ENCODE data around the gene CCDC33. TPM values are rescaled to one million over a fixed set of nuclear protein-coding genes. Genes with fewer than 3 reads are reported as not detected.
A peak's percentile ranks its signal among the peaks of the same experiment; 100 is the strongest.

The CCDC33 gene
- total RNA-seq, 1 experiment from 2014 or later, result 10.6 TPM

- ChIA-PET POLR2A (interaction anchor here (0.9 to 1.1 kb wide), 2 partner anchors 26 to 56 kb away, joined by 3 to 4 read pairs; no protein-coding TSS in a partner anchor), CTCF (interaction anchor here (1.2 to 3.8 kb wide), 14 partner anchors 10 to 211 kb away, joined by 4 to 41 read pairs (median 6); partner anchors contain the start of gene STRA6)
- peaks cover 17% of the 10 kb centered on the region for H3K4me1 Mint-ChIP-seq
- no peak overlapping the region for H3K27ac Mint-ChIP-seq
- ATAC-seq, result peak; percentile 65
- H3K9me3 Mint-ChIP-seq, result no peaks in the 10 kb centered on the region
- peak; percentile 86 for DNase-seq (ENCODE audit: low spot score)
- no peaks in the 10 kb centered on the region for H3K36me3 Mint-ChIP-seq
- no peak overlapping the region for H3K4me3 Mint-ChIP-seq
- H3K27me3 Mint-ChIP-seq (ENCODE audit: low read depth), result peaks cover 4% of the 10 kb centered on the region; the same call in 1 of the 2 replicates
- TF ChIP-seq ESRRA (CRISPR knock-in tag; IDR thresholded peaks at IDR 0.05; ENCODE audit: borderline replicate concordance) (peak; percentile 58; the same call in 1 of the 2 replicates), ZNF219 (CRISPR knock-in tag; IDR thresholded peaks at IDR 0.05; ENCODE audit: borderline replicate concordance) (0 out of 2 replicates have a peak, but pooled peaks have one; percentile 34), STAT6 (CRISPR knock-in tag; conservative IDR thresholded peaks at IDR 0.05; ENCODE audit: low read depth) (no peak), FOXP4 (CRISPR knock-in tag; IDR thresholded peaks at IDR 0.05) (peak; percentile 86; the same call in 1 of the 2 replicates), ATF2 (CRISPR knock-in tag; IDR thresholded peaks at IDR 0.05; ENCODE audit: borderline replicate concordance, low read depth) (no peak), TEAD4 (CRISPR knock-in tag; IDR thresholded peaks at IDR 0.05) (peak; percentile 74; the same call in 1 of the 2 replicates), NFE2L1 (CRISPR knock-in tag; IDR thresholded peaks at IDR 0.05) (peak; percentile 80), ZMAT4 (CRISPR knock-in tag; IDR thresholded peaks at IDR 0.05) (no peak), ZNF671 (CRISPR knock-in tag; IDR thresholded peaks at IDR 0.05) (no peak), NFYB (CRISPR knock-in tag; conservative IDR thresholded peaks at IDR 0.05; ENCODE audit: low read depth) (peak; percentile 19; the same call in 1 of the 2 replicates), ZNF232 (CRISPR knock-in tag; IDR thresholded peaks at IDR 0.05) (0 out of 2 replicates have a peak, but pooled peaks have one; percentile 81), TCF7 (CRISPR knock-in tag; IDR thresholded peaks at IDR 0.05; ENCODE audit: low read depth) (0 out of 2 replicates have a peak, but pooled peaks have one; percentile 31), ZNF317 (CRISPR knock-in tag; IDR thresholded peaks at IDR 0.05; ENCODE audit: borderline replicate concordance, low read depth) (0 out of 2 replicates have a peak, but pooled peaks have one; percentile 34), ZNF121 (CRISPR knock-in tag; IDR thresholded peaks at IDR 0.05) (no peak), JUN (CRISPR knock-in tag; IDR thresholded peaks at IDR 0.05) (peak; percentile 56; the same call in 1 of the 2 replicates), TP53 (CRISPR knock-in tag; IDR thresholded peaks at IDR 0.05) (0 out of 2 replicates have a peak, but pooled peaks have one; percentile 50), SMAD3 (CRISPR knock-in tag; IDR thresholded peaks at IDR 0.05; ENCODE audit: borderline replicate concordance) (peak; percentile 94; the same call in 1 of the 2 replicates), CREB1 (CRISPR knock-in tag; IDR thresholded peaks at IDR 0.05) (peak; percentile 37; the same call in 1 of the 2 replicates)
- TF ChIP-seq, protein P1, sequence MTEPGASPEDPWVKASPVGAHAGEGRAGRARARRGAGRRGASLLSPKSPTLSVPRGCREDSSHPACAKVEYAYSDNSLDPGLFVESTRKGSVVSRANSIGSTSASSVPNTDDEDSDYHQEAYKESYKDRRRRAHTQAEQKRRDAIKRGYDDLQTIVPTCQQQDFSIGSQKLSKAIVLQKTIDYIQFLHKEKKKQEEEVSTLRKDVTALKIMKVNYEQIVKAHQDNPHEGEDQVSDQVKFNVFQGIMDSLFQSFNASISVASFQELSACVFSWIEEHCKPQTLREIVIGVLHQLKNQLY (CRISPR knock-in tag; IDR thresholded peaks at IDR 0.05), result no peak
- TF ChIP-seq, protein P2, sequence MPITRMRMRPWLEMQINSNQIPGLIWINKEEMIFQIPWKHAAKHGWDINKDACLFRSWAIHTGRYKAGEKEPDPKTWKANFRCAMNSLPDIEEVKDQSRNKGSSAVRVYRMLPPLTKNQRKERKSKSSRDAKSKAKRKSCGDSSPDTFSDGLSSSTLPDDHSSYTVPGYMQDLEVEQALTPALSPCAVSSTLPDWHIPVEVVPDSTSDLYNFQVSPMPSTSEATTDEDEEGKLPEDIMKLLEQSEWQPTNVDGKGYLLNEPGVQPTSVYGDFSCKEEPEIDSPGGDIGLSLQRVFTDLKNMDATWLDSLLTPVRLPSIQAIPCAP (CRISPR knock-in tag; IDR thresholded peaks at IDR 0.05), result peak; percentile 68; the same call in 1 of the 2 replicates
- TF ChIP-seq, protein P3, sequence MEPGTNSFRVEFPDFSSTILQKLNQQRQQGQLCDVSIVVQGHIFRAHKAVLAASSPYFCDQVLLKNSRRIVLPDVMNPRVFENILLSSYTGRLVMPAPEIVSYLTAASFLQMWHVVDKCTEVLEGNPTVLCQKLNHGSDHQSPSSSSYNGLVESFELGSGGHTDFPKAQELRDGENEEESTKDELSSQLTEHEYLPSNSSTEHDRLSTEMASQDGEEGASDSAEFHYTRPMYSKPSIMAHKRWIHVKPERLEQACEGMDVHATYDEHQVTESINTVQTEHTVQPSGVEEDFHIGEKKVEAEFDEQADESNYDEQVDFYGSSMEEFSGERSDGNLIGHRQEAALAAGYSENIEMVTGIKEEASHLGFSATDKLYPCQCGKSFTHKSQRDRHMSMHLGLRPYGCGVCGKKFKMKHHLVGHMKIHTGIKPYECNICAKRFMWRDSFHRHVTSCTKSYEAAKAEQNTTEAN (CRISPR knock-in tag; IDR thresholded peaks at IDR 0.05), result peak; percentile 56; the same call in 1 of the 2 replicates
- TF ChIP-seq, protein P4, sequence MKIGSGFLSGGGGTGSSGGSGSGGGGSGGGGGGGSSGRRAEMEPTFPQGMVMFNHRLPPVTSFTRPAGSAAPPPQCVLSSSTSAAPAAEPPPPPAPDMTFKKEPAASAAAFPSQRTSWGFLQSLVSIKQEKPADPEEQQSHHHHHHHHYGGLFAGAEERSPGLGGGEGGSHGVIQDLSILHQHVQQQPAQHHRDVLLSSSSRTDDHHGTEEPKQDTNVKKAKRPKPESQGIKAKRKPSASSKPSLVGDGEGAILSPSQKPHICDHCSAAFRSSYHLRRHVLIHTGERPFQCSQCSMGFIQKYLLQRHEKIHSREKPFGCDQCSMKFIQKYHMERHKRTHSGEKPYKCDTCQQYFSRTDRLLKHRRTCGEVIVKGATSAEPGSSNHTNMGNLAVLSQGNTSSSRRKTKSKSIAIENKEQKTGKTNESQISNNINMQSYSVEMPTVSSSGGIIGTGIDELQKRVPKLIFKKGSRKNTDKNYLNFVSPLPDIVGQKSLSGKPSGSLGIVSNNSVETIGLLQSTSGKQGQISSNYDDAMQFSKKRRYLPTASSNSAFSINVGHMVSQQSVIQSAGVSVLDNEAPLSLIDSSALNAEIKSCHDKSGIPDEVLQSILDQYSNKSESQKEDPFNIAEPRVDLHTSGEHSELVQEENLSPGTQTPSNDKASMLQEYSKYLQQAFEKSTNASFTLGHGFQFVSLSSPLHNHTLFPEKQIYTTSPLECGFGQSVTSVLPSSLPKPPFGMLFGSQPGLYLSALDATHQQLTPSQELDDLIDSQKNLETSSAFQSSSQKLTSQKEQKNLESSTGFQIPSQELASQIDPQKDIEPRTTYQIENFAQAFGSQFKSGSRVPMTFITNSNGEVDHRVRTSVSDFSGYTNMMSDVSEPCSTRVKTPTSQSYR (CRISPR knock-in tag; IDR thresholded peaks at IDR 0.05), result peak; percentile 69; the same call in 1 of the 2 replicates
Measured at GRCh38 chr15:74265046-74265639, 29.0 kb downstream of the CCDC33 start.

All from WTC11 (cell line).